ENCODE measurements around the gene PDE6H. TPM values are rescaled to one million over a fixed set of nuclear protein-coding genes. Genes with fewer than 3 reads are reported as not detected.

Gene PDE6H
- total and polyA plus RNA-seq, 4 donors = not detected

DNA sequence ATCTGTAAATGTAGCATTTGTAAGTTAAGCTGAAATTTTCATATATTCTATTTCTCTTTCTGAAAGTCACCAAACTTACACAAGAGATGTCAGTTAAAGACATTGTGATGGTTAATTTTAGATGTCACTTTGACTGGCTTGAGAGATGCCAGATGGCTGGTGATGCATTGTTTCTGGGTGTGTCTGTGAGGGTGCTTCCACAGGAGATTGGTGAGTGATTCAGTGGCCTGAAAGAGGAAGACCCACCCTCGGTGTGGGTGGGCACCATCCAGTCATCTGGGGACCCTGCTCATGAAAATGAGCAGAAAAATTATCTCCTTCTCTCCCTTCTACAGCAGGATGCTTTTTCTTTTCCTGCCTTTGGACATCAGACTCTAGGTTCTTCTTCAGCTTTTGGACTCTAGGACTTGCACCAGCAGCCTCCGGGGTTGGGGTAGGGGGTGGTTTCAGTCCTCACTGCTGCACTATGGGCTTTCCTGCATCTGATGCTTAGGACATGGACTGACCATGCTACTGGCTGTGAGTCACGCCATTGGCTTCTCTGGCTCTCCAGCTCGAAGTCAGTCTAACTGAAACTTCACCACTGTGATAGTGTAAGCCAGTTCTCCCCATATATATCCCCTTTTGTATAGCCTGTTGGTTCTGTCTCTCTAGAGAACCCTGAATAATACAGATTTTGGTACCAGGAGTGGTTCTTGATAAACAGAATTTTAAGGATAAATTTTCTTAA lies 20.9 kb downstream of the PDE6H start:
- no peak for DNase-seq (ENCODE audit: low spot score)
- 68% methylated on average over 4 of the region's 4 CpGs for WGBS
- H3K27me3 ChIP-seq (ENCODE audit: control insufficient read depth in 4 of 4, insufficient read depth in 4 of 4, low read length in 3 of 4) = no peaks in the 10 kb centered on the region
- peaks cover 0 to 7% (median 0%) of the 10 kb centered on the region in 4 donors for H3K4me1 ChIP-seq (ENCODE audit: control insufficient read depth in 4 of 4, insufficient read depth in 4 of 4, low read length in 3 of 4)
- no peak overlapping the region for H3K4me3 ChIP-seq (ENCODE audit: low read depth in 1 of 3, low read length in 3 of 3)
- no peak for TF ChIP-seq YY1 (IDR thresholded peaks at IDR 0.05)
- TF ChIP-seq TAF1 (conservative IDR thresholded peaks at IDR 0.05) = no peak
- TF ChIP-seq NR2F2 (IDR thresholded peaks at IDR 0.05) = no peak
- TF ChIP-seq HNF4A (conservative IDR thresholded peaks at IDR 0.05) = no peak
- no peak overlapping the region for H3K27ac ChIP-seq (ENCODE audit: low read depth in 1 of 2, low read length in 2 of 2)
- H3K9me3 ChIP-seq (ENCODE audit: control insufficient read depth in 4 of 4, low read length in 3 of 4) = no peaks in the 10 kb centered on the region
- no peaks in the 10 kb centered on the region for H3K36me3 ChIP-seq (ENCODE audit: control insufficient read depth in 4 of 4, insufficient read depth in 3 of 4, low read depth in 1 of 4, low read length in 3 of 4)
- H3K9ac ChIP-seq (ENCODE audit: low read depth in 1 of 2, low read length in 2 of 2) = no peak overlapping the region

GRCh38 chr12:14994610-14995009 lies 21.8 kb downstream of the PDE6H start:
- H3K36me3 ChIP-seq (ENCODE audit: control insufficient read depth in 4 of 4, insufficient read depth in 3 of 4, low read depth in 1 of 4, low read length in 3 of 4) = no peaks in the 10 kb centered on the region
- no peak overlapping the region for H3K9ac ChIP-seq (ENCODE audit: low read depth in 1 of 2, low read length in 2 of 2)
- H3K27me3 ChIP-seq (ENCODE audit: control insufficient read depth in 4 of 4, insufficient read depth in 4 of 4, low read length in 3 of 4) = no peaks in the 10 kb centered on the region
- H3K9me3 ChIP-seq (ENCODE audit: control insufficient read depth in 4 of 4, low read length in 3 of 4) = no peaks in the 10 kb centered on the region
- H3K4me1 ChIP-seq (ENCODE audit: control insufficient read depth in 4 of 4, insufficient read depth in 4 of 4, low read length in 3 of 4) = peaks cover 0 to 3% (median 0%) of the 10 kb centered on the region in 4 donors
- no peak overlapping the region for H3K27ac ChIP-seq (ENCODE audit: low read depth in 1 of 2, low read length in 2 of 2)
- 40% methylated on average over 3 of the region's 3 CpGs for WGBS
- TF ChIP-seq, protein P1, sequence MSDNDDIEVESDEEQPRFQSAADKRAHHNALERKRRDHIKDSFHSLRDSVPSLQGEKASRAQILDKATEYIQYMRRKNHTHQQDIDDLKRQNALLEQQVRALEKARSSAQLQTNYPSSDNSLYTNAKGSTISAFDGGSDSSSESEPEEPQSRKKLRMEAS (IDR thresholded peaks at IDR 0.05) = no peak
- TF ChIP-seq, protein P2, sequence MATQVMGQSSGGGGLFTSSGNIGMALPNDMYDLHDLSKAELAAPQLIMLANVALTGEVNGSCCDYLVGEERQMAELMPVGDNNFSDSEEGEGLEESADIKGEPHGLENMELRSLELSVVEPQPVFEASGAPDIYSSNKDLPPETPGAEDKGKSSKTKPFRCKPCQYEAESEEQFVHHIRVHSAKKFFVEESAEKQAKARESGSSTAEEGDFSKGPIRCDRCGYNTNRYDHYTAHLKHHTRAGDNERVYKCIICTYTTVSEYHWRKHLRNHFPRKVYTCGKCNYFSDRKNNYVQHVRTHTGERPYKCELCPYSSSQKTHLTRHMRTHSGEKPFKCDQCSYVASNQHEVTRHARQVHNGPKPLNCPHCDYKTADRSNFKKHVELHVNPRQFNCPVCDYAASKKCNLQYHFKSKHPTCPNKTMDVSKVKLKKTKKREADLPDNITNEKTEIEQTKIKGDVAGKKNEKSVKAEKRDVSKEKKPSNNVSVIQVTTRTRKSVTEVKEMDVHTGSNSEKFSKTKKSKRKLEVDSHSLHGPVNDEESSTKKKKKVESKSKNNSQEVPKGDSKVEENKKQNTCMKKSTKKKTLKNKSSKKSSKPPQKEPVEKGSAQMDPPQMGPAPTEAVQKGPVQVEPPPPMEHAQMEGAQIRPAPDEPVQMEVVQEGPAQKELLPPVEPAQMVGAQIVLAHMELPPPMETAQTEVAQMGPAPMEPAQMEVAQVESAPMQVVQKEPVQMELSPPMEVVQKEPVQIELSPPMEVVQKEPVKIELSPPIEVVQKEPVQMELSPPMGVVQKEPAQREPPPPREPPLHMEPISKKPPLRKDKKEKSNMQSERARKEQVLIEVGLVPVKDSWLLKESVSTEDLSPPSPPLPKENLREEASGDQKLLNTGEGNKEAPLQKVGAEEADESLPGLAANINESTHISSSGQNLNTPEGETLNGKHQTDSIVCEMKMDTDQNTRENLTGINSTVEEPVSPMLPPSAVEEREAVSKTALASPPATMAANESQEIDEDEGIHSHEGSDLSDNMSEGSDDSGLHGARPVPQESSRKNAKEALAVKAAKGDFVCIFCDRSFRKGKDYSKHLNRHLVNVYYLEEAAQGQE (IDR thresholded peaks at IDR 0.05) = no peak
- TF ChIP-seq NR2F2 (IDR thresholded peaks at IDR 0.05) (no peak), HNF4G (IDR thresholded peaks at IDR 0.05) (no peak), JUND (IDR thresholded peaks at IDR 0.05) (no peak), ZBTB33 (IDR thresholded peaks at IDR 0.05) (no peak), RXRA (IDR thresholded peaks at IDR 0.05) (no peak)
- TF ChIP-seq, protein P3, sequence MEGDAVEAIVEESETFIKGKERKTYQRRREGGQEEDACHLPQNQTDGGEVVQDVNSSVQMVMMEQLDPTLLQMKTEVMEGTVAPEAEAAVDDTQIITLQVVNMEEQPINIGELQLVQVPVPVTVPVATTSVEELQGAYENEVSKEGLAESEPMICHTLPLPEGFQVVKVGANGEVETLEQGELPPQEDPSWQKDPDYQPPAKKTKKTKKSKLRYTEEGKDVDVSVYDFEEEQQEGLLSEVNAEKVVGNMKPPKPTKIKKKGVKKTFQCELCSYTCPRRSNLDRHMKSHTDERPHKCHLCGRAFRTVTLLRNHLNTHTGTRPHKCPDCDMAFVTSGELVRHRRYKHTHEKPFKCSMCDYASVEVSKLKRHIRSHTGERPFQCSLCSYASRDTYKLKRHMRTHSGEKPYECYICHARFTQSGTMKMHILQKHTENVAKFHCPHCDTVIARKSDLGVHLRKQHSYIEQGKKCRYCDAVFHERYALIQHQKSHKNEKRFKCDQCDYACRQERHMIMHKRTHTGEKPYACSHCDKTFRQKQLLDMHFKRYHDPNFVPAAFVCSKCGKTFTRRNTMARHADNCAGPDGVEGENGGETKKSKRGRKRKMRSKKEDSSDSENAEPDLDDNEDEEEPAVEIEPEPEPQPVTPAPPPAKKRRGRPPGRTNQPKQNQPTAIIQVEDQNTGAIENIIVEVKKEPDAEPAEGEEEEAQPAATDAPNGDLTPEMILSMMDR (IDR thresholded peaks at IDR 0.05; ENCODE audit: low read depth, low read length, missing input control) = no peak
- DNase-seq (ENCODE audit: low spot score) = no peak
- H3K4me3 ChIP-seq (ENCODE audit: low read depth in 1 of 3, low read length in 3 of 3) = no peak overlapping the region

Measured in liver (tissue), 9 donors.